Esophagus muscularis mucosa (tissue), 4 donors: ENCODE measurements around the gene TMEM243.

ENCODE experiments used
- EP300 ChIP-seq: sonication (generic); formaldehyde crosslinking; IDR thresholded peaks from one replicate; pipeline ENCODE4 v1.6.1; 2017; ENCODE audit warnings: antibody characterized with exemption
- POLR2A ChIP-seq: fragments of 450-650 bp; IDR thresholded peaks from one replicate; pipeline ENCODE4 v1.6.1; 2017; ENCODE audit warnings: antibody characterized with exemption, moderate library complexity, mild to moderate bottlenecking, low read depth
- TF ChIP-seq, protein P1 (sequence below), 3 experiments: fragments of 200-600 bp in 2 of 3; fragments of 450-650 bp in 1 of 3; sonication (generic) in 2 of 3; IDR thresholded peaks; one replicate each; pipeline ENCODE4 v1.5.1; 2017 to 2019; ENCODE audit warnings: antibody characterized with exemption in 3 of 3, mild to moderate bottlenecking in 2 of 3, moderate library complexity in 1 of 3

DNA sequence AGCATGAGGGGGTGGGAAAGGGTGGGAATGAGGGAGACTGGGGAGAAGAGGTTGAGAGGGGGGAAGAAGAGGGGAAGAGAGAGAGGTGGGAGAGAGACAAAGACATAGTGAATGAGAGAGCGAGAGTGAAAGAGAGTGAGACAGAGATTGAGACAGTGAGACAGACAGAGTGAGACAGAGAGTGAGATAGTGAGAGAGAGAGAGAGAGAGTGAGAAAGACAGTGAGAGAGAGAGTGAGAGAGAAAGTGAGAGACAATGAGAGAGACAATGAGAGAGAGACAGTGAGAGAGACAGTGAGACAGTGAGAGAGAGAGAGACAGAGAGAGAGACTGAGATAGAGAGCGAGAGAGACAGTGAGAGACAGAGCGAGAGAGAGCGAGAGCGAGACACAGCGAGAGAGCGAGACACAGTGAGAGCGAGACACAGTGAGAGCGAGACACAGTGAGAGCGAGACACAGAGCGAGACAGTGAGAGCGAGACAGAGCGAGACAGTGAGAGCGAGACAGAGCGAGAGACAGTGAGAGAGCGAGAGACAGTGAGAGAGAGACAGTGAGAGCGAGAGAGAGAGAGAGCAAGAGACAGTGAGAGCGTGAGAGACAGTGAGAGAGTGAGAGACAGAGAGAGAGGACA, 10.1 kb downstream of the TMEM243 start:
- TF ChIP-seq, protein P1, sequence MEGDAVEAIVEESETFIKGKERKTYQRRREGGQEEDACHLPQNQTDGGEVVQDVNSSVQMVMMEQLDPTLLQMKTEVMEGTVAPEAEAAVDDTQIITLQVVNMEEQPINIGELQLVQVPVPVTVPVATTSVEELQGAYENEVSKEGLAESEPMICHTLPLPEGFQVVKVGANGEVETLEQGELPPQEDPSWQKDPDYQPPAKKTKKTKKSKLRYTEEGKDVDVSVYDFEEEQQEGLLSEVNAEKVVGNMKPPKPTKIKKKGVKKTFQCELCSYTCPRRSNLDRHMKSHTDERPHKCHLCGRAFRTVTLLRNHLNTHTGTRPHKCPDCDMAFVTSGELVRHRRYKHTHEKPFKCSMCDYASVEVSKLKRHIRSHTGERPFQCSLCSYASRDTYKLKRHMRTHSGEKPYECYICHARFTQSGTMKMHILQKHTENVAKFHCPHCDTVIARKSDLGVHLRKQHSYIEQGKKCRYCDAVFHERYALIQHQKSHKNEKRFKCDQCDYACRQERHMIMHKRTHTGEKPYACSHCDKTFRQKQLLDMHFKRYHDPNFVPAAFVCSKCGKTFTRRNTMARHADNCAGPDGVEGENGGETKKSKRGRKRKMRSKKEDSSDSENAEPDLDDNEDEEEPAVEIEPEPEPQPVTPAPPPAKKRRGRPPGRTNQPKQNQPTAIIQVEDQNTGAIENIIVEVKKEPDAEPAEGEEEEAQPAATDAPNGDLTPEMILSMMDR (IDR thresholded peaks at IDR 0.05): no peak
- TF ChIP-seq POLR2A (no peak), EP300 (no peak)
